IMR-90 (cell line): ENCODE data around the gene CCDC136. TPM values are rescaled to one million over a fixed set of nuclear protein-coding genes. Genes with fewer than 3 reads are reported as not detected.

Experiments used
- ATAC-seq: fragments of 200-7000 bp; cut with Tn5 transposase; 2 replicates; pipeline ENCODE4 v1.9.1; 2020; ENCODE audit warnings: low read depth, mild to moderate bottlenecking, moderate library complexity
- BruUV-seq: library from RNA; stranded (reverse); fragments of 400-500 nt; replicated peaks from 2 replicates; lab custom pipeline; 2021; lab: Mats Ljungman, UMichigan
- CTCF ChIA-PET: fragments of 300-600 bp; formaldehyde crosslinking; extraction: SDS; loops from one replicate; lab custom pipeline; 2021; ENCODE audit warnings: antibody characterized with exemption; lab: Yijun Ruan, JAX
- POLR2A ChIA-PET: fragments of 300-600 bp; sonication (Branson Sonifier 250); formaldehyde crosslinking; loops from one replicate; lab custom pipeline; 2022; ENCODE audit warnings: antibody characterized with exemption; ENCODE audit not compliant: unreplicated experiment; lab: Charles Lee
- DNase-seq: peaks from one replicate; pipeline ENCODE4 v3.0.0; 2013
- H2AFZ ChIP-seq: replicated peaks from 2 replicates; pipeline ENCODE3; 2013; ENCODE audit warnings: low read length, mild to moderate bottlenecking; ENCODE audit not compliant: poor library complexity
- H2AK5ac ChIP-seq: 2 replicates; pipeline ENCODE4 v1.6.1; 2013; ENCODE audit warnings: low read depth, low read length, inconsistent platforms
- H2AK9ac ChIP-seq: replicated peaks from 2 replicates; pipeline ENCODE3; 2013; ENCODE audit warnings: mild to moderate bottlenecking, low read depth, low read length, moderate library complexity; ENCODE audit not compliant: poor library complexity
- H2BK120ac ChIP-seq: 2 replicates; pipeline ENCODE4 v1.6.1; 2013; ENCODE audit warnings: low read depth, low read length, inconsistent platforms
- H2BK15ac ChIP-seq: 3 replicates; pipeline ENCODE4 v1.6.1; 2013; ENCODE audit warnings: low read depth, low read length, inconsistent platforms
- H2BK20ac ChIP-seq: 2 replicates; pipeline ENCODE4 v1.6.1; 2013; ENCODE audit warnings: low read depth, mild to moderate bottlenecking, inconsistent platforms, low read length, moderate library complexity
- H2BK5ac ChIP-seq: 2 replicates; pipeline ENCODE4 v1.6.1; 2013; ENCODE audit warnings: mild to moderate bottlenecking, low read depth, low read length, inconsistent platforms; ENCODE audit not compliant: poor library complexity, severe bottlenecking
- H3K14ac ChIP-seq: replicated peaks from 2 replicates; pipeline ENCODE4 v1.6.1; 2013; ENCODE audit warnings: low read depth, low read length, inconsistent platforms
- H3K18ac ChIP-seq: 2 replicates; pipeline ENCODE4 v1.6.1; 2013; ENCODE audit warnings: low read depth, low read length, control low read depth
- H3K23ac ChIP-seq: 2 replicates; pipeline ENCODE4 v1.6.1; 2013; ENCODE audit warnings: low read depth, low read length, inconsistent platforms
- H3K27ac ChIP-seq: 2 replicates; pipeline ENCODE4 v1.5.1; 2013; ENCODE audit warnings: mild to moderate bottlenecking, control low read depth, low read length; ENCODE audit not compliant: insufficient read depth
- H3K27me3 ChIP-seq: 2 replicates; pipeline ENCODE4 v1.6.1; 2013; ENCODE audit warnings: low read length; ENCODE audit not compliant: control insufficient read depth, insufficient read depth
- H3K36me3 ChIP-seq: 2 replicates; pipeline ENCODE4 v1.6.1; 2013; ENCODE audit warnings: low read length, mixed read lengths; ENCODE audit not compliant: control insufficient read depth, insufficient read depth
- H3K4ac ChIP-seq: 2 replicates; pipeline ENCODE4 v1.6.1; 2013; ENCODE audit warnings: low read depth, low read length, inconsistent platforms
- H3K4me1 ChIP-seq: 2 replicates; pipeline ENCODE4 v1.6.1; 2013; ENCODE audit warnings: low read length, mixed read lengths; ENCODE audit not compliant: control insufficient read depth, insufficient read depth
- H3K4me2 ChIP-seq: 2 replicates; pipeline ENCODE4 v1.6.1; 2013; ENCODE audit warnings: low read depth, mild to moderate bottlenecking, control low read depth, low read length, moderate library complexity
- H3K4me3 ChIP-seq: 2 replicates; pipeline ENCODE4 v1.5.1; 2013; ENCODE audit warnings: low read depth, mild to moderate bottlenecking, control low read depth, low read length, moderate library complexity; ENCODE audit not compliant: insufficient read depth
- H3K56ac ChIP-seq: 2 replicates; pipeline ENCODE4 v1.6.1; 2013; ENCODE audit warnings: low read length, inconsistent platforms; ENCODE audit not compliant: insufficient read depth; ENCODE audit errors: extremely low read depth
- H3K79me1 ChIP-seq, 2 experiments: 2 replicates each; pipeline ENCODE4 v1.6.1; 2013; ENCODE audit warnings: low read length in 2 of 2, inconsistent platforms in 1 of 2, low read depth in 1 of 2
- H3K9ac ChIP-seq: 2 replicates; pipeline ENCODE4 v1.6.1; 2013; ENCODE audit warnings: low read depth, low read length, control low read depth
- H3K9me1 ChIP-seq: 2 replicates; pipeline ENCODE4 v1.6.1; 2013; ENCODE audit warnings: low read length, inconsistent platforms; ENCODE audit not compliant: insufficient read depth
- H3K9me3 ChIP-seq: 2 replicates; pipeline ENCODE4 v1.6.1; 2013; ENCODE audit warnings: low read length; ENCODE audit not compliant: control insufficient read depth, insufficient read depth
- H4K20me1 ChIP-seq: 2 replicates; pipeline ENCODE4 v1.6.1; 2013; ENCODE audit warnings: low read length, inconsistent platforms; ENCODE audit not compliant: insufficient read depth
- H4K5ac ChIP-seq: 2 replicates; pipeline ENCODE4 v1.6.1; 2013; ENCODE audit warnings: mild to moderate bottlenecking, low read depth, low read length, control low read depth
- H4K8ac ChIP-seq, 2 experiments: 2 replicates each; pipeline ENCODE4 v1.6.1; 2013; ENCODE audit warnings: low read depth in 2 of 2, low read length in 2 of 2, control low read depth in 1 of 2, inconsistent platforms in 1 of 2
- H4K91ac ChIP-seq: 2 replicates; pipeline ENCODE4 v1.6.1; 2013; ENCODE audit warnings: low read depth, low read length, inconsistent platforms; ENCODE audit not compliant: insufficient read depth
- BHLHE40 ChIP-seq: fragments of 150-350 bp; IDR thresholded peaks from 2 replicates; pipeline ENCODE4 v1.6.1; 2016; ENCODE audit warnings: mild to moderate bottlenecking, low read depth, low read length
- FOS ChIP-seq: fragments of 150-350 bp; IDR thresholded peaks from 2 replicates; pipeline ENCODE4 v1.6.1; 2016; ENCODE audit warnings: low read depth, low read length
- MAZ ChIP-seq: IDR thresholded peaks from 2 replicates; pipeline ENCODE4 v1.6.1; 2012; ENCODE audit warnings: low read depth, mild to moderate bottlenecking, low read length, improper control_type of control experiment, moderate library complexity, borderline replicate concordance
- MXI1 ChIP-seq: IDR thresholded peaks from 2 replicates; pipeline ENCODE4 v1.6.1; 2012; ENCODE audit warnings: low read depth, mild to moderate bottlenecking, low read length, moderate library complexity, borderline replicate concordance
- NFE2L2 ChIP-seq: fragments of 150-350 bp; IDR thresholded peaks from 2 replicates; pipeline ENCODE4 v1.6.1; 2016; ENCODE audit warnings: low read depth, mild to moderate bottlenecking, low read length
- POLR2A ChIP-seq: IDR thresholded peaks from 2 replicates; pipeline ENCODE4 v1.6.1; 2012; ENCODE audit warnings: mild to moderate bottlenecking, low read depth, low read length
- RAD21 ChIP-seq: IDR thresholded peaks from 2 replicates; pipeline ENCODE4 v1.6.1; 2012; ENCODE audit warnings: low read length, improper control_type of control experiment
- RCOR1 ChIP-seq: IDR thresholded peaks from 2 replicates; pipeline ENCODE4 v1.6.1; 2012; ENCODE audit warnings: mild to moderate bottlenecking, low read length, improper control_type of control experiment; ENCODE audit not compliant: insufficient replicate concordance
- RFX5 ChIP-seq: IDR thresholded peaks from 2 replicates; pipeline ENCODE4 v1.8.0; 2012; ENCODE audit warnings: low read depth, mild to moderate bottlenecking, low read length, moderate library complexity
- SMC3 ChIP-seq: fragments of 150-350 bp; IDR thresholded peaks from 2 replicates; pipeline ENCODE4 v1.6.1; 2016; ENCODE audit warnings: low read depth, mild to moderate bottlenecking, antibody characterized with exemption, low read length, moderate library complexity
- WGBS, 2 experiments: methylation state at CpG; one replicate each; pipeline versions ENCODE4 v1.1.5 to v1.1.7; 2013; ENCODE audit warnings: missing lambda C conversion rate in 2 of 2; ENCODE audit not compliant: insufficient read length in 1 of 2; ENCODE audit errors: extremely low coverage in 2 of 2; 5-methylcytosine and 5-hydroxymethylcytosine counted together
- dilution Hi-C: fragments of 300-500 bp; cut with HindIII; formaldehyde crosslinking; loops from one replicate; pipeline ENCODE4 v1.14.3; 2018; ENCODE audit warnings: low sequenced_read_pairs; ENCODE audit not compliant: unreplicated experiment
- in situ Hi-C: fragments of 300-500 bp; cut with MboI; formaldehyde crosslinking; loops from 3 replicates; pipeline ENCODE4 v1.14.3; 2019; ENCODE audit warnings: low sequenced_read_pairs, inconsistent platforms, mixed read lengths
- intact Hi-C: fragments of 100-400 bp; cut with micrococcal nuclease; formaldehyde crosslinking; loops from 2 replicates; pipeline ENCODE4 v1.10.0; 2022
- polyA plus RNA-seq, 3 experiments: library from polyadenylated mRNA; depleted of rRNA; stranded (reverse); fragments of >200 nt; gene quantifications; 2 replicates each; pipeline ENCODE4 v1.2.3, GENCODE V29; 2012; ENCODE audit warnings: low replicate concordance in 1 of 3
- total RNA-seq: library from RNA; depleted of rRNA; stranded (reverse); fragments of >200 nt; gene quantifications from 2 replicates; pipeline ENCODE4 v1.2.3, GENCODE V29; 2012
- TF ChIP-seq, protein P1 (sequence below): conservative IDR thresholded peaks from 2 replicates; pipeline ENCODE4 v1.5.1; 2012; ENCODE audit warnings: mild to moderate bottlenecking, low read depth, low read length, improper control_type of control experiment
- TF ChIP-seq, protein P2 (sequence below): fragments of 150-350 bp; IDR thresholded peaks from 2 replicates; pipeline ENCODE4 v1.6.1; 2017; ENCODE audit warnings: mild to moderate bottlenecking, antibody characterized with exemption, low read length, low read depth

CCDC136 gene
- total and polyA plus RNA-seq, 2 of the 4 experiments (the other 2 are of a cell fraction), result 7.7 to 18.0 TPM

DNA sequence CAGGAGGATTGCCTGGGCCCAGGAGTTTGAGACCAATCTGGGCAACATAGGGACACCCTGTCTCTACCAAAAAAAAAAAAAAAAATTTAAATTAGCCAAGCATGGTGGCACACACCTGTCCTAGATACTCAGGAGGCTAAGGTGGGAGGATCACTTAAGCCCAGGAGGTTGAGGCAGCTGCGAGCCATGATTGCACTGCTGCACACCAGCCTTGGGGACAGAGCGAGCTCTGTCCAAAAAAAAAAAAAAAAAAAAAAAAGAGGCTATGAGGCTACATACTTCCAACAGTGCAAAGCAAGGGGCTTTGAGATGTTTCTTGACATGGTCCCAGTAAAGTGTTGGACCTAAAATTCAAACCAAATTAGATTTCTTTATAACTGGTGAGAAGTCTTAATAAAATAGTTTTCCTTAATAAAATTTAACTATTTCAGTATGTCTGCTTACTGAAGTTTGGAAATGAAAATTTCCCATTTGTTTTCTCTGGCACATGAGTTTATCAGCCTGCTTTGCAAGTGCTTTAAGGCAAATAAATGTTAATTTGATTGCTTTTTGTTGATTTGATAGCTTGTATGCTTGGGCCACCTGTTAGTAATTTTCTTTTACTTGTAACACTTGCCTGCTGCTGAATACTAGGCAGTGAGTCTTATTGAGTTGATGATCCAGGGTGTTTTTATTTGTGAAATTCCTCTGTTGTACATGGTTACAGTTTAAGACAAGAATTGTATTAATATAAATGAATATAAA lies 36.5 kb upstream of the CCDC136 start (continued):
- TF ChIP-seq SMC3, result no peak

DNA sequence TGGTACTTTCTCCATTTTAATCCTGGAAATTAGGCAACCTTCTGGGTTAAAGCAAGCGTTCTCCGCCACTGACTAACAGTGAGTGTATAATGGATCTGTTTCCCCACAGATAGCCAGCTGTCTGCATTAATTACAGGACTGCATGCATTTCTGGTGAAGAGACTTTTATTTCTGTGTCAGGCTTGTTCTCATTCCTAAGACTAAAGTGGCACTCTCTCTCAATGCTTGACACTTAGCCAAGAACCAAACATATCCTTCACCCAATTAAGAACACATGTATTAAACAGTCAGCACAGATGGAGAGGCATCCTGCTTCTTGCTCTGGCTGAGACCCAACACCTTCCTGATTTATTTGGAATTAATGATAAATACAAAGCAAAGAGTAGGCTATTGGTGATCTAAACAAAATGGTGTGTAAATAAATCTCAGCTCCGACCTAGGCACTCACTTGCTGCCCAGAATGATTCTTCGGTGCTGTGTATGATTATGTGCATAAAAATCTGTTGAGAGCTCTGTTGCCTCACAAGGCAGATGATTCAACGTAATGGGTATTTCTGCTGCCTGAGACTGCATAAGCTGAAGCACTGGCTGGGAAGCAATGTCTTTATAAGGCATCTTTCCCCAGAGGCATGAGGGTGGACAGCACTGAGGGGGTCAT lies 35.8 kb upstream of the CCDC136 start:
- no peaks in the 10 kb centered on the region for H3K27me3 ChIP-seq
- peak overlapping the region; percentile 17; the same call in 1 of the 2 replicates for H3K23ac ChIP-seq
- no TSS peak for BruUV-seq
- peaks cover 40% of the 10 kb centered on the region for H3K36me3 ChIP-seq
- H4K5ac ChIP-seq, result no peak overlapping the region
- in situ Hi-C loops (no loop called here), intact Hi-C loops (loop anchor here (2.0 kb wide), 1 partner anchor 73 kb away; no protein-coding TSS in a partner anchor), dilution Hi-C loops (no loop called here)
- H3K27ac ChIP-seq, result peak overlapping the region; percentile 40; the same call in 1 of the 2 replicates
- peak overlapping the region; percentile 9; the same call in 1 of the 2 replicates for H3K4me2 ChIP-seq
- peaks cover 76% of the 10 kb centered on the region for H4K20me1 ChIP-seq
- no peak overlapping the region for H2AK5ac ChIP-seq
- ChIA-PET CTCF (no interaction called here), POLR2A (interaction anchor here (1.4 kb wide), 1 partner anchor 77 kb away, joined by 3 read pairs; no protein-coding TSS in a partner anchor)
- no peak overlapping the region for H3K56ac ChIP-seq
- peak overlapping the region in 1 of 2 experiments; percentile 27; a peak in 2 of 4 replicates for H4K8ac ChIP-seq
- H3K14ac ChIP-seq, result 0 out of 2 replicates have a peak overlapping the region, but pooled peaks have one; percentile 16
- H2AK9ac ChIP-seq, result no peak overlapping the region
- no peak overlapping the region for H2AFZ ChIP-seq
- no peak overlapping the region for H2BK15ac ChIP-seq
- no peak overlapping the region for H3K4me3 ChIP-seq
- 0% methylated on average over 3 of the region's 5 CpGs; no CpG with 5 or more reads in 1 of the 2 experiments for WGBS, 2 experiments
- H2BK20ac ChIP-seq, result no peak overlapping the region
- no peak overlapping the region for H4K91ac ChIP-seq
- peak overlapping the region; percentile 85 for H2BK5ac ChIP-seq
- H3K9me3 ChIP-seq, result no peaks in the 10 kb centered on the region
- H3K9ac ChIP-seq, result no peak overlapping the region
- peaks cover 11% of the 10 kb centered on the region for H3K4me1 ChIP-seq
- H2BK120ac ChIP-seq, result no peak overlapping the region
- H3K79me1 ChIP-seq, result peaks cover 26 to 51% of the 10 kb centered on the region in 2 experiments
- peaks cover 9% of the 10 kb centered on the region for H3K9me1 ChIP-seq
- H3K18ac ChIP-seq, result no peak overlapping the region
- peak; percentile 94 for ATAC-seq
- DNase-seq, result peak; percentile 96
- no peak overlapping the region for H3K4ac ChIP-seq
- TF ChIP-seq RFX5 (no peak), RCOR1 (peak; percentile 80), POLR2A (peak; percentile 30; the same call in 1 of the 2 replicates), FOS (peak; percentile 37; the same call in 1 of the 2 replicates), MAZ (peak; percentile 14; the same call in 1 of the 2 replicates), MXI1 (no peak), BHLHE40 (no peak), SMC3 (no peak), RAD21 (peak; percentile 26), NFE2L2 (no peak)
- TF ChIP-seq, protein P1, sequence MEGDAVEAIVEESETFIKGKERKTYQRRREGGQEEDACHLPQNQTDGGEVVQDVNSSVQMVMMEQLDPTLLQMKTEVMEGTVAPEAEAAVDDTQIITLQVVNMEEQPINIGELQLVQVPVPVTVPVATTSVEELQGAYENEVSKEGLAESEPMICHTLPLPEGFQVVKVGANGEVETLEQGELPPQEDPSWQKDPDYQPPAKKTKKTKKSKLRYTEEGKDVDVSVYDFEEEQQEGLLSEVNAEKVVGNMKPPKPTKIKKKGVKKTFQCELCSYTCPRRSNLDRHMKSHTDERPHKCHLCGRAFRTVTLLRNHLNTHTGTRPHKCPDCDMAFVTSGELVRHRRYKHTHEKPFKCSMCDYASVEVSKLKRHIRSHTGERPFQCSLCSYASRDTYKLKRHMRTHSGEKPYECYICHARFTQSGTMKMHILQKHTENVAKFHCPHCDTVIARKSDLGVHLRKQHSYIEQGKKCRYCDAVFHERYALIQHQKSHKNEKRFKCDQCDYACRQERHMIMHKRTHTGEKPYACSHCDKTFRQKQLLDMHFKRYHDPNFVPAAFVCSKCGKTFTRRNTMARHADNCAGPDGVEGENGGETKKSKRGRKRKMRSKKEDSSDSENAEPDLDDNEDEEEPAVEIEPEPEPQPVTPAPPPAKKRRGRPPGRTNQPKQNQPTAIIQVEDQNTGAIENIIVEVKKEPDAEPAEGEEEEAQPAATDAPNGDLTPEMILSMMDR, result no peak
- TF ChIP-seq, protein P2, sequence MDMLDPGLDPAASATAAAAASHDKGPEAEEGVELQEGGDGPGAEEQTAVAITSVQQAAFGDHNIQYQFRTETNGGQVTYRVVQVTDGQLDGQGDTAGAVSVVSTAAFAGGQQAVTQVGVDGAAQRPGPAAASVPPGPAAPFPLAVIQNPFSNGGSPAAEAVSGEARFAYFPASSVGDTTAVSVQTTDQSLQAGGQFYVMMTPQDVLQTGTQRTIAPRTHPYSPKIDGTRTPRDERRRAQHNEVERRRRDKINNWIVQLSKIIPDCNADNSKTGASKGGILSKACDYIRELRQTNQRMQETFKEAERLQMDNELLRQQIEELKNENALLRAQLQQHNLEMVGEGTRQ, result no peak
